GM23338 (cell line): ENCODE results near the gene CD46. TPM values are rescaled to one million over a fixed set of nuclear protein-coding genes. Genes with fewer than 3 reads are reported as not detected.

ENCODE experiments used
- CTCF ChIP-seq, 2 experiments: fragments of 200-600 bp in 1 of 2; sonication (generic) in 1 of 2; conservative IDR thresholded peaks; 2 replicates each; pipeline versions ENCODE4 v1.5.1 to v1.6.1; 2016 to 2017; ENCODE audit warnings: antibody characterized with exemption in 2 of 2, low read depth in 2 of 2, mild to moderate bottlenecking in 2 of 2, moderate library complexity in 1 of 2
- ETS1 ChIP-seq: IDR thresholded peaks from 2 replicates; pipeline ENCODE4 v1.6.1; 2016; ENCODE audit warnings: antibody characterized with exemption
- EZH2 ChIP-seq: fragments of 200-600 bp; sonication (generic); IDR thresholded peaks from one replicate; pipeline ENCODE4 v1.8.0; 2017; ENCODE audit warnings: antibody characterized with exemption, mild to moderate bottlenecking, low read depth; ENCODE audit not compliant: unreplicated experiment
- JUNB ChIP-seq: IDR thresholded peaks from one replicate; pipeline ENCODE4 v1.6.1; 2016; ENCODE audit warnings: antibody characterized with exemption; ENCODE audit not compliant: unreplicated experiment
- STAT1 ChIP-seq: IDR thresholded peaks from one replicate; pipeline ENCODE4 v1.6.1; 2016; ENCODE audit warnings: antibody characterized with exemption; ENCODE audit not compliant: unreplicated experiment
- ZNF114 ChIP-seq: fragments of 250-450 bp; sonication (Bioruptor Pico); IDR thresholded peaks from 2 replicates; pipeline ENCODE4 v1.5.0; 2020; ENCODE audit warnings: mild to moderate bottlenecking, moderate library complexity
- ZNF331 ChIP-seq: fragments of 250-450 bp; sonication (Bioruptor Pico); IDR thresholded peaks from 2 replicates; pipeline ENCODE4 v1.5.0; 2020; ENCODE audit warnings: low read depth, mild to moderate bottlenecking, moderate library complexity
- polyA plus RNA-seq: library from polyadenylated mRNA; unstranded; fragments of >200 nt; fragmentation: Nextera tagmentation; extraction: Ambion mirVana; gene quantifications from 2 replicates; pipeline ENCODE4 v1.2.1, GENCODE V29; 2016
- total RNA-seq: library from RNA; depleted of rRNA; stranded (reverse); fragments of >200 nt; shearing (Covaris generic); gene quantifications from 2 replicates; pipeline ENCODE4 v1.2.3, GENCODE V29; 2014
- TF ChIP-seq, protein P1 (sequence below): fragments of 250-450 bp; sonication (Bioruptor Pico); IDR thresholded peaks from 2 replicates; pipeline ENCODE4 v1.5.0; 2020; ENCODE audit warnings: mild to moderate bottlenecking, moderate library complexity

The CD46 gene
- total and polyA plus RNA-seq, 2 experiments from 2014 or later = 199 to 209 TPM

DNA sequence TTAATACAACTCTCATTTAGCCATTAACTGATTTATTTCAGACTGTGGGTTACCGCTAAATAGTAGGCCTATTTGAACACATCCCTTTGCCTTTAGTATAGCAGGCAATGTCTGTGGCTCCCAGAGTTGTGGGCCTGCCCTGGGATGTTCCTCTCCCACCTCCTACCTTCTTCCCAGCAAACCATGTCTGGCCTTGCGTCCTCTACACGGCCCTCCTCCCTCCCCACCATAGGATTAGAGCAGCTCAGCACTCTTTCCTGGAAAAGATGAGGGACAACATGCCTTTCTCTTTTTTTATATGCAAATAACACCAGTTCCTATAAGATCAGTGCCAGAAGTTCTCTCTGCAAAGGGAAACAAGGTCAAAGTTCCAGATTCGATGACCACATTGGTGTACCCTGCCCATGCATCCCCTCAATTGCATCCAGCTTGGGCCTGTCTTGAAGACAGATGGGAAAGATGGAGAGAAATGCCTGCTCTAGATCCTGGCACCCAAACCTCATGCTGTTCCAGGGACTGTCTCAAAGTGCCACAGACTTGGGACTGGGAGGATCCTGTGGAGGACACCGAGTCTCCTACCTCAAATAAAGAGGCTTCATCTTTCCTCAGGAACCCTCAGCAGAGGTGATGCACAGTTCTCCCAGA is 57.2 kb downstream of the CD46 start (continued):
- TF ChIP-seq, protein P1, sequence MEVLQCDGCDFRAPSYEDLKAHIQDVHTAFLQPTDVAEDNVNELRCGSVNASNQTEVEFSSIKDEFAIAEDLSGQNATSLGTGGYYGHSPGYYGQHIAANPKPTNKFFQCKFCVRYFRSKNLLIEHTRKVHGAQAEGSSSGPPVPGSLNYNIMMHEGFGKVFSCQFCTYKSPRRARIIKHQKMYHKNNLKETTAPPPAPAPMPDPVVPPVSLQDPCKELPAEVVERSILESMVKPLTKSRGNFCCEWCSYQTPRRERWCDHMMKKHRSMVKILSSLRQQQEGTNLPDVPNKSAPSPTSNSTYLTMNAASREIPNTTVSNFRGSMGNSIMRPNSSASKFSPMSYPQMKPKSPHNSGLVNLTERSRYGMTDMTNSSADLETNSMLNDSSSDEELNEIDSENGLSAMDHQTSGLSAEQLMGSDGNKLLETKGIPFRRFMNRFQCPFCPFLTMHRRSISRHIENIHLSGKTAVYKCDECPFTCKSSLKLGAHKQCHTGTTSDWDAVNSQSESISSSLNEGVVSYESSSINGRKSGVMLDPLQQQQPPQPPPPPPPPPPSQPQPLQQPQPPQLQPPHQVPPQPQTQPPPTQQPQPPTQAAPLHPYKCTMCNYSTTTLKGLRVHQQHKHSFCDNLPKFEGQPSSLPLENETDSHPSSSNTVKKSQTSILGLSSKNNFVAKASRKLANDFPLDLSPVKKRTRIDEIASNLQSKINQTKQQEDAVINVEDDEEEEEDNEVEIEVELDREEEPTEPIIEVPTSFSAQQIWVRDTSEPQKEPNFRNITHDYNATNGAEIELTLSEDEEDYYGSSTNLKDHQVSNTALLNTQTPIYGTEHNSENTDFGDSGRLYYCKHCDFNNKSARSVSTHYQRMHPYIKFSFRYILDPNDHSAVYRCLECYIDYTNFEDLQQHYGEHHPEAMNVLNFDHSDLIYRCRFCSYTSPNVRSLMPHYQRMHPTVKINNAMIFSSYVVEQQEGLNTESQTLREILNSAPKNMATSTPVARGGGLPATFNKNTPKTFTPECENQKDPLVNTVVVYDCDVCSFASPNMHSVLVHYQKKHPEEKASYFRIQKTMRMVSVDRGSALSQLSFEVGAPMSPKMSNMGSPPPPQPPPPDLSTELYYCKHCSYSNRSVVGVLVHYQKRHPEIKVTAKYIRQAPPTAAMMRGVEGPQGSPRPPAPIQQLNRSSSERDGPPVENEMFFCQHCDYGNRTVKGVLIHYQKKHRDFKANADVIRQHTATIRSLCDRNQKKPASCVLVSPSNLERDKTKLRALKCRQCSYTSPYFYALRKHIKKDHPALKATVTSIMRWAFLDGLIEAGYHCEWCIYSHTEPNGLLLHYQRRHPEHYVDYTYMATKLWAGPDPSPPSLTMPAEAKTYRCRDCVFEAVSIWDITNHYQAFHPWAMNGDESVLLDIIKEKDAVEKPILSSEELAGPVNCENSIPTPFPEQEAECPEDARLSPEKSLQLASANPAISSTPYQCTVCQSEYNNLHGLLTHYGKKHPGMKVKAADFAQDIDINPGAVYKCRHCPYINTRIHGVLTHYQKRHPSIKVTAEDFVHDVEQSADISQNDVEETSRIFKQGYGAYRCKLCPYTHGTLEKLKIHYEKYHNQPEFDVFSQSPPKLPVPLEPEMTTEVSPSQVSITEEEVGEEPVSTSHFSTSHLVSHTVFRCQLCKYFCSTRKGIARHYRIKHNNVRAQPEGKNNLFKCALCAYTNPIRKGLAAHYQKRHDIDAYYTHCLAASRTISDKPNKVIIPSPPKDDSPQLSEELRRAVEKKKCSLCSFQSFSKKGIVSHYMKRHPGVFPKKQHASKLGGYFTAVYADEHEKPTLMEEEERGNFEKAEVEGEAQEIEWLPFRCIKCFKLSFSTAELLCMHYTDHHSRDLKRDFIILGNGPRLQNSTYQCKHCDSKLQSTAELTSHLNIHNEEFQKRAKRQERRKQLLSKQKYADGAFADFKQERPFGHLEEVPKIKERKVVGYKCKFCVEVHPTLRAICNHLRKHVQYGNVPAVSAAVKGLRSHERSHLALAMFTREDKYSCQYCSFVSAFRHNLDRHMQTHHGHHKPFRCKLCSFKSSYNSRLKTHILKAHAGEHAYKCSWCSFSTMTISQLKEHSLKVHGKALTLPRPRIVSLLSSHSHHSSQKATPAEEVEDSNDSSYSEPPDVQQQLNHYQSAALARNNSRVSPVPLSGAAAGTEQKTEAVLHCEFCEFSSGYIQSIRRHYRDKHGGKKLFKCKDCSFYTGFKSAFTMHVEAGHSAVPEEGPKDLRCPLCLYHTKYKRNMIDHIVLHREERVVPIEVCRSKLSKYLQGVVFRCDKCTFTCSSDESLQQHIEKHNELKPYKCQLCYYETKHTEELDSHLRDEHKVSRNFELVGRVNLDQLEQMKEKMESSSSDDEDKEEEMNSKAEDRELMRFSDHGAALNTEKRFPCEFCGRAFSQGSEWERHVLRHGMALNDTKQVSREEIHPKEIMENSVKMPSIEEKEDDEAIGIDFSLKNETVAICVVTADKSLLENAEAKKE (CRISPR knock-in tag) = no peak
- TF ChIP-seq JUNB = no peak
- TF ChIP-seq ZNF331 = no peak
- TF ChIP-seq ETS1 = no peak
- no peak for TF ChIP-seq STAT1
- no peak for TF ChIP-seq CTCF (conservative IDR thresholded peaks at IDR 0.05; ENCODE audit: low read depth in 2 of 2)
- no peak for TF ChIP-seq ZNF114 (CRISPR knock-in tag)
- TF ChIP-seq EZH2 = no peak
